Measurements from ENCODE around the gene SLC25A33.

The SLC25A33 gene

GRCh38 chr1:9630331-9631111 lies 91.3 kb downstream of the SLC25A33 start:
- Mint-ChIP-seq H3K4me1 (peaks cover 69% of the 10 kb centered on the region), H3K4me3 (peak overlapping the region; percentile 87), H3K27me3 (no peaks in the 10 kb centered on the region), H3K36me3 (ENCODE audit: insufficient read depth) (peaks cover 29% of the 10 kb centered on the region), H3K9me3 (no peaks in the 10 kb centered on the region), H3K27ac (ENCODE audit: low read depth) (peak overlapping the region; percentile 94)
- ATAC-seq (replicated peaks; ENCODE audit: extremely low read depth, poor library complexity, severe bottlenecking) (no peak), DNase-seq (ENCODE audit: low spot score in 2 of 2) (no peak)

- Mint-ChIP-seq H3K9me3 (no peaks in the 10 kb centered on the region), H3K27me3 (no peaks in the 10 kb centered on the region), H3K27ac (ENCODE audit: low read depth) (peak overlapping the region; percentile 69), H3K36me3 (ENCODE audit: insufficient read depth) (peaks cover 27% of the 10 kb centered on the region), H3K4me3 (peak overlapping the region; percentile 87), H3K4me1 (peaks cover 65% of the 10 kb centered on the region)
- no peak for DNase-seq (ENCODE audit: low spot score in 2 of 2)
- no peak for ATAC-seq (replicated peaks; ENCODE audit: extremely low read depth, poor library complexity, severe bottlenecking)
Observed at GRCh38 chr1:9631613-9632012, 92.3 kb downstream of the SLC25A33 start.

DNA sequence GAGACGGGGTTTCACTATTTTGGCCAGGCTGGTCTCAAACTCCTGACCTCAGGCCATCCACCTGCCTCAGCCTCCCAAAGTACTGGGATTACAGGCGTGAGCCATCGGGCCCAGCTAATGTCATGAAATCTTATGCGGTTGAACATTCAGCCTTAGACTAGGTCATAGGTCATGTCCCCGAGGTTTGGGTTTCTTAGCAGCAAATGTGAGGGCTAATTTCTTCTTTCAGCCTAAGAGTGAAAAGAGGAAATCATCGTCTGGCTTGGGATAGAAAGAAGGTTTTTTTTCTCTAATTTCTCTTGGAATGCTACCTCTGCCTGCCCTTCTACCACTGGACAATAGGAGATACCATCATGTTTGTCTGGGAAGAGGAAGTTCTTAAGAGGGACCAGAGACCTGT lies 94.2 kb downstream of the SLC25A33 start:
- peaks cover 52% of the 10 kb centered on the region for H3K4me1 Mint-ChIP-seq
- H3K36me3 Mint-ChIP-seq (ENCODE audit: insufficient read depth) = peaks cover 24% of the 10 kb centered on the region
- no peaks in the 10 kb centered on the region for H3K9me3 Mint-ChIP-seq
- ATAC-seq (replicated peaks; ENCODE audit: extremely low read depth, poor library complexity, severe bottlenecking) (no peak), DNase-seq (ENCODE audit: low spot score in 2 of 2) (no peak)
- H3K4me3 Mint-ChIP-seq = no peak overlapping the region
- no peak overlapping the region for H3K27ac Mint-ChIP-seq (ENCODE audit: low read depth)
- no peaks in the 10 kb centered on the region for H3K27me3 Mint-ChIP-seq

- Mint-ChIP-seq H3K9me3 (no peaks in the 10 kb centered on the region), H3K4me3 (no peak overlapping the region), H3K27ac (ENCODE audit: low read depth) (no peak overlapping the region), H3K4me1 (peaks cover 49% of the 10 kb centered on the region), H3K36me3 (ENCODE audit: insufficient read depth) (peaks cover 24% of the 10 kb centered on the region), H3K27me3 (no peaks in the 10 kb centered on the region)
- no peak for ATAC-seq (replicated peaks; ENCODE audit: extremely low read depth, poor library complexity, severe bottlenecking)
- DNase-seq (ENCODE audit: low spot score in 2 of 2) = no peak
Observed at GRCh38 chr1:9634582-9634981, 95.3 kb downstream of the SLC25A33 start.
